Measurements from ENCODE around the gene SLC16A10.

GRCh38 chr6:111171577-111172400 is 84.5 kb downstream of the SLC16A10 start:
- TF ChIP-seq GATA3 (IDR thresholded peaks at IDR 0.05; ENCODE audit: low read depth, low read length): no peak
- TF ChIP-seq GATA2 (IDR thresholded peaks at IDR 0.05; ENCODE audit: low read depth, low read length): no peak
